Heart left ventricle (tissue), 16 donors: ENCODE measurements around the gene TXNDC8. TPM values are rescaled to one million over a fixed set of nuclear protein-coding genes. Genes with fewer than 3 reads are reported as not detected.

Experiments used
- ATAC-seq, 4 donors: fragments of 200-7000 bp; cut with Tn5 transposase; one replicate each; pipeline ENCODE4 v1.9.1; 2020 to 2022; ENCODE audit warnings: moderate library complexity in 4 of 4, mild to moderate bottlenecking in 3 of 4, moderate number of reproducible peaks in 1 of 4
- DNase-seq, 5 donors: peaks; one replicate each; pipeline ENCODE4 v3.0.0-alpha.2; 2020
- H3K27ac ChIP-seq, 12 donors: fragments of 200-600 bp; sonication (generic) in 4 of 12; one replicate each; pipeline versions ENCODE4 v1.5.0 to v1.8.0; 2016 to 2022; ENCODE audit warnings: mild to moderate bottlenecking in 2 of 12
- H3K27me3 ChIP-seq, 9 donors: fragments of 200-600 bp; sonication (generic) in 2 of 9; one replicate each; pipeline versions ENCODE4 v1.5.1 to v1.8.0; 2016 to 2022; ENCODE audit warnings: mild to moderate bottlenecking in 3 of 9
- H3K36me3 ChIP-seq, 9 donors: fragments of 200-600 bp; sonication (generic) in 2 of 9; one replicate each; pipeline versions ENCODE4 v1.5.0 to v1.8.0; 2018 to 2022; ENCODE audit warnings: mild to moderate bottlenecking in 2 of 9
- H3K4me1 ChIP-seq, 12 donors: fragments of 200-600 bp; sonication (generic) in 4 of 12; one replicate each; pipeline versions ENCODE4 v1.5.0 to v1.8.0; 2016 to 2022; ENCODE audit warnings: mild to moderate bottlenecking in 3 of 12
- H3K4me3 ChIP-seq, 12 donors: fragments of 200-600 bp; sonication (generic) in 4 of 12; one replicate each; pipeline versions ENCODE4 v1.5.0 to v1.8.0; 2017 to 2022; ENCODE audit warnings: mild to moderate bottlenecking in 9 of 12, moderate library complexity in 4 of 12
- H3K9me3 ChIP-seq, 12 donors: fragments of 200-600 bp; sonication (generic) in 4 of 12; one replicate each; pipeline versions ENCODE4 v1.5.0 to v1.8.0; 2016 to 2022; ENCODE audit warnings: mild to moderate bottlenecking in 1 of 12
- CTCF ChIP-seq, 12 donors: fragments of 200-600 bp; sonication (generic) in 4 of 12; IDR thresholded peaks; one replicate each; pipeline versions ENCODE4 v1.5.0 to v1.8.0; 2018 to 2022; ENCODE audit warnings: antibody characterized with exemption in 12 of 12, mild to moderate bottlenecking in 5 of 12
- POLR2A ChIP-seq, 2 donors: fragments of 450-650 bp; IDR thresholded peaks; one replicate each; pipeline ENCODE4 v1.6.1; 2017; ENCODE audit warnings: antibody characterized with exemption in 2 of 2, mild to moderate bottlenecking in 2 of 2, moderate library complexity in 2 of 2
- WGBS, 4 donors: extraction: QIAGEN DNeasy Blood & Tissue Kit in 2 of 4; methylation state at CpG; one replicate each; pipeline versions ENCODE4 v1.1.5 to v1.1.7; 2013 to 2018; 5-methylcytosine and 5-hydroxymethylcytosine counted together
- intact Hi-C, 10 donors: fragments of 100-400 bp; cut with DNase I; formaldehyde crosslinking; loops; one replicate each; pipeline versions ENCODE4 v1.11.1 to v1.14.2; 2022
- polyA plus RNA-seq, 2 donors: library from polyadenylated mRNA; stranded (reverse); fragments of 200-250 nt; gene quantifications; one replicate each; pipeline ENCODE4 v1.2.3, GENCODE V29; 2013
- total RNA-seq, 9 donors: library from RNA; depleted of rRNA in 2 of 9; stranded (reverse); fragments of >200 nt in 2 of 9; fragmentation: NEBNext Ultra II Directional in 3 of 9; extraction: Animal tissue kit (Norgen Biotek cat#: 25700) in 3 of 9; gene quantifications; one replicate each; pipeline versions ENCODE4 v1.1.0 to v1.2.4, GENCODE V29; 2016 to 2023
- donor health status: ischemic (EF 13 %, LVEDD 7.1; RV severe dilation, severe dysfunction).
- donor health status: healthy with polysubstance abuse.
- donor health status: DM: no; HTN: yes; CAD: no.
- donor health status: DM: no; HTN: no; CAD: no.
- donor health status: ischemic (EF 25% LVEDD 6.9; RV normal size, moderate dysfunction).
- donor health status: ischemic (EF 25% LVEDD 5.7; RV mildly dilated, moderate dysfunction).
- donor health status: healthy.
- donor health status: DM: yes; HTN: yes; CAD: no.
- donor health status: ischemic (EF 35%, LVEDD 5.7; RV mildly dilated, moderate dysfunction).
- donor health status: nonischemic (EF 11% LVEDD 7.7; RV severe dilation, severe dysfunction).
- donor health status: DM: yes; HTN: yes; CAD: no.
- donor health status: PGD.
- donor health status: ischemic (EF 29% LVEDD 5.4; RV normal size, mild dysfunction).
- donor health status: nonischemic (EF 23%, LVEDD 6.1; RV moderate dilation, normal function).

TXNDC8 gene
- total and polyA plus RNA-seq, 11 donors = not detected

DNA sequence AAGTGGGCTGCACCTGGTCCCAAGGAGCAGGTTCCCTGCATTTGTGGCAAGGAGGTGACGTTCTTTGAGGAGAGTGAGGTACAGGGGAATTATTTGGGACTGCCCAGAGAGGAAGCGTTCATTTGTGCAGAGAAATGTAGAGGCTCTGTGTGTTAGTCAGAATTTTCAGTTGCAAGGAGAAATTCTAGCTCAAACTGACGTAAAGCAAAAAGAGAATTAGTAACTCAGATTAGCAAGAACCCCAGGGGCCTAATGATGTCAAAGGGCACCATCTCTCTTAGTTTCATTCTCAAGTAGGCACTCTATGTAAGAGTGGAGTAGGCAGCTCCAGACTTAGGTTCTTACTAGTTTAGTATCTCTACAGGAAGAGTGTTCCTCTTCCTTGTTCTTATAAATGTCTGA, 79.0 kb downstream of the TXNDC8 start:
- no peak for ATAC-seq

DNA sequence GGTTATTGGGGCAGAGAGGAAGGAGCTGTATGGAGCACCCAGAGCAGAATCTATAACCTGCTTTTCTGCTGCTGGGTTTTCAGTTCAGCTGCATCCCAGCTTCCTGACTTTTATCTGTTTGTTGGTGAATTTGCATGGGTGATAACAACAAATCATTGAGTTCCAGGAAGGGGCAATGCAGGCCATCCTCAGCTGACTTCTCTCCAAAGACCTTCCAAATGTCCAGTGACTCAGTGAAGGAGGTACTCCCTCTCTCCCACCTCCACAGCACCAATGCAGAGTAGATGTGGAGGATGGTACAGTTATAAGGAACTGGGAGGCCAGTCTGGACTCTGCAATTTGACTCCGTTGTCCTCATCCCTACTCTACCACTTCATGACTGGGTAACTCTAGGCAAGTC, 79.7 kb downstream of the TXNDC8 start:
- no peaks in the 10 kb centered on the region for H3K27me3 ChIP-seq
- no peaks in the 10 kb centered on the region for H3K36me3 ChIP-seq
- DNase-seq = no peak
- ATAC-seq = no peak
- peak overlapping the region in 2 of 12 donors; percentile 86 to 94 for H3K4me3 ChIP-seq
- intact Hi-C loops = no loop called here
- peaks cover 0 to 46% (median 10%) of the 10 kb centered on the region in 12 donors for H3K4me1 ChIP-seq
- WGBS, 4 donors = 94 to 100% (median 100%) methylated on average over 1 of the region's 1 CpG
- no peaks in the 10 kb centered on the region for H3K9me3 ChIP-seq
- H3K27ac ChIP-seq = peak overlapping the region in 9 of 12 donors; percentile 85 to 96 (median 88)
- TF ChIP-seq POLR2A (IDR thresholded peaks at IDR 0.05) = no peak
- no peak for TF ChIP-seq CTCF (IDR thresholded peaks at IDR 0.05)

More for the DNA sequence above, 79.0 kb downstream of the TXNDC8 start:
- peaks cover 0 to 40% (median 10%) of the 10 kb centered on the region in 12 donors for H3K4me1 ChIP-seq
- intact Hi-C loops = no loop called here
- no peak for DNase-seq
- H3K27me3 ChIP-seq = no peaks in the 10 kb centered on the region
- no peaks in the 10 kb centered on the region for H3K9me3 ChIP-seq
- H3K4me3 ChIP-seq = no peak overlapping the region
- peak overlapping the region in 1 of 12 donors; percentile 96 for H3K27ac ChIP-seq
- H3K36me3 ChIP-seq = no peaks in the 10 kb centered on the region
- 92 to 98% (median 96%) methylated on average over 3 of the region's 3 CpGs for WGBS, 4 donors
- TF ChIP-seq POLR2A (IDR thresholded peaks at IDR 0.05) = no peak
- no peak for TF ChIP-seq CTCF (IDR thresholded peaks at IDR 0.05)

DNA sequence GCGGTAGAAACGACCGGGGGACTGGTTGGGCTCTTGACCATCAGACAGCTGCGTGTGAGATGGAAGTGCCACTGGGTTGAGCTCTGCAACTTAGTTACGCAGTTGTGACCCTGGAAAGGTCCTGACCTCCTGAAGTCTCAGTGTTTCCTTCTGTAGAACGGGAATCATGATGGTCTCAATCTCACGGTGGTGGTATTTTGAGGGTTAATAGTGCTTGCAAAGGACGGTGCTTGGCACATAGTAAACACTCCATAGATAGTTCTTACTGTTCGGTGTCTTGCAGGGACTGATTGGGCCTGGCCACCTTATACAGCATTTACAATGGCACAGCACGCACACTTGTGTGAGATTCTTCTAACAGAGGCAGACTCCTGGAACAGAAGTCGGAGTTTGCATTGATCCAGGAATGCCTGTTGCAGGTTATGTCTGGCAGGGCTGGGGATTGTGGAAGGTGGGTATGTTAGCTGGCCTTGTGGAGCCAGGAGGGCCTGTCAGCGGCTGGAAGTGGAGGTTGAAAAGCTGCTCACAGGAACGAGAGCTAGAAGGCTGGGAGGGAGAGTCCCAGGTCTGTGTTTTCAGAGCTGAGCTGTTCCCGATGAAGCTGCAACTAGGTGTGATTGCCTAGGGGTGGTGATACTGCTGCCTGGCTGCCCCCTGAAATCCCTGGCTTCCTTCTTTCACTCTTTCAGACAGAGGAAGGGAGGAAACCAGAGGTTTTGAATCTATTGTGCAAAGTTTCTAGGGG, 80.4 kb downstream of the TXNDC8 start:
- H3K9me3 ChIP-seq = no peaks in the 10 kb centered on the region
- no peaks in the 10 kb centered on the region for H3K27me3 ChIP-seq

More for the DNA sequence above, 80.4 kb downstream of the TXNDC8 start:
- H3K4me1 ChIP-seq = peaks cover 0 to 52% (median 10%) of the 10 kb centered on the region in 12 donors
- 11 to 18% (median 15%) methylated on average over 14 of the region's 14 CpGs for WGBS, 4 donors
- TF ChIP-seq CTCF (IDR thresholded peaks at IDR 0.05) (no peak), POLR2A (IDR thresholded peaks at IDR 0.05) (no peak)
- DNase-seq = peak in 4 of 5 donors; percentile 23 to 58 (median 42)
- no peaks in the 10 kb centered on the region for H3K36me3 ChIP-seq
- intact Hi-C loops = no loop called here
- H3K27ac ChIP-seq = peak overlapping the region; percentile 54 to 96 (median 88)
- peak overlapping the region; percentile 47 to 99 (median 86) for H3K4me3 ChIP-seq
- peak; percentile 13 to 27 (median 24) for ATAC-seq
